HepG2 (cell line): ENCODE results near the gene ALOXE3. TPM values are rescaled to one million over a fixed set of nuclear protein-coding genes. Genes with fewer than 3 reads are reported as not detected.

Source experiments
- ELF3 ChIP-seq: IDR thresholded peaks from 2 replicates; pipeline ENCODE4 v1.6.1; 2016; ENCODE audit warnings: missing genetic modification reagents, missing compliant biosample characterization
- EP300 ChIP-seq, 3 experiments: sonication (generic) in 1 of 3; formaldehyde crosslinking in 1 of 3; IDR thresholded peaks; 2 replicates each; pipeline versions ENCODE4 v1.5.1 to v1.6.1; 2011 to 2020; ENCODE audit warnings: low read depth in 2 of 3, low read length in 2 of 3, borderline replicate concordance in 1 of 3, improper control_type of control experiment in 1 of 3, mild to moderate bottlenecking in 1 of 3, missing genetic modification reagents in 1 of 3, moderate library complexity in 1 of 3
- FOXA1 ChIP-seq, 2 experiments: fragments of 450-650 bp in 1 of 2; sonication (generic) in 1 of 2; formaldehyde crosslinking in 1 of 2; IDR thresholded peaks; 2 replicates each; pipeline versions ENCODE4 v1.4.0 to v1.6.1; 2016 to 2020; ENCODE audit warnings: missing genetic modification reagents in 1 of 2
- FOXJ3 ChIP-seq: sonication (generic); formaldehyde crosslinking; IDR thresholded peaks from 2 replicates; pipeline ENCODE4 v1.4.0; 2020; ENCODE audit warnings: missing genetic modification reagents, mild to moderate bottlenecking, borderline replicate concordance
- HNF1B ChIP-seq: sonication (generic); formaldehyde crosslinking; IDR thresholded peaks from 2 replicates; pipeline ENCODE4 v1.5.1; 2020; ENCODE audit warnings: mild to moderate bottlenecking, moderate library complexity, missing genetic modification reagents
- HNF4G ChIP-seq, 2 experiments: sonication (generic) in 1 of 2; formaldehyde crosslinking in 1 of 2; IDR thresholded peaks; 2 replicates each; pipeline versions ENCODE4 v1.4.0 to v1.6.1; 2011 to 2020; ENCODE audit warnings: borderline replicate concordance in 2 of 2, low read depth in 2 of 2, mild to moderate bottlenecking in 2 of 2, low read length in 1 of 2, missing genetic modification reagents in 1 of 2, moderate library complexity in 1 of 2
- KDM1A ChIP-seq: IDR thresholded peaks from 2 replicates; pipeline ENCODE4 v1.6.1; 2016; ENCODE audit warnings: missing compliant biosample characterization
- KMT2B ChIP-seq: IDR thresholded peaks from 2 replicates; pipeline ENCODE4 v1.6.1; 2016; ENCODE audit warnings: missing genetic modification reagents, missing compliant biosample characterization
- POLR2G ChIP-seq: fragments of 200-400 bp; formaldehyde crosslinking; IDR thresholded peaks from 2 replicates; pipeline ENCODE4 v1.6.1; 2018; ENCODE audit warnings: mild to moderate bottlenecking, low read depth, low read length, moderate library complexity
- REL ChIP-seq: sonication (generic); formaldehyde crosslinking; conservative IDR thresholded peaks from 2 replicates; pipeline ENCODE4 v1.8.0; 2022; ENCODE audit warnings: mild to moderate bottlenecking, missing genetic modification reagents, moderate library complexity
- SIX4 ChIP-seq: sonication (generic); formaldehyde crosslinking; IDR thresholded peaks from 2 replicates; pipeline ENCODE4 v1.4.0; 2020; ENCODE audit warnings: missing genetic modification reagents
- SNAPC5 ChIP-seq: sonication (generic); formaldehyde crosslinking; IDR thresholded peaks from 2 replicates; pipeline ENCODE4 v1.8.1; 2023; ENCODE audit warnings: mild to moderate bottlenecking, missing genetic modification reagents, borderline replicate concordance
- TBX3 ChIP-seq: fragments of 450-650 bp; IDR thresholded peaks from 2 replicates; pipeline ENCODE4 v1.6.1; 2017; ENCODE audit warnings: antibody characterized with exemption, mild to moderate bottlenecking, inconsistent platforms, borderline replicate concordance
- TSC22D2 ChIP-seq: sonication (generic); formaldehyde crosslinking; IDR thresholded peaks from 2 replicates; pipeline ENCODE4 v1.5.1; 2020; ENCODE audit warnings: missing genetic modification reagents, mild to moderate bottlenecking, borderline replicate concordance
- ZNF235 ChIP-seq: sonication (generic); formaldehyde crosslinking; IDR thresholded peaks from 2 replicates; pipeline ENCODE4 v1.8.1; 2023; ENCODE audit warnings: mild to moderate bottlenecking, missing genetic modification reagents, borderline replicate concordance
- ZNF350 ChIP-seq: sonication (generic); formaldehyde crosslinking; IDR thresholded peaks from 2 replicates; pipeline ENCODE4 v1.4.0; 2020; ENCODE audit warnings: mild to moderate bottlenecking, low read depth, missing genetic modification reagents, borderline replicate concordance
- ZNF484 ChIP-seq: sonication (generic); formaldehyde crosslinking; IDR thresholded peaks from 2 replicates; pipeline ENCODE4 v1.5.1; 2020; ENCODE audit warnings: mild to moderate bottlenecking, low read depth, missing genetic modification reagents, borderline replicate concordance
- ZNF512 ChIP-seq: sonication (generic); formaldehyde crosslinking; IDR thresholded peaks from 2 replicates; pipeline ENCODE4 v1.4.0; 2020; ENCODE audit warnings: mild to moderate bottlenecking, missing genetic modification reagents
- ZNF775 ChIP-seq: sonication (generic); formaldehyde crosslinking; IDR thresholded peaks from 2 replicates; pipeline ENCODE4 v1.4.0; 2020; ENCODE audit warnings: missing genetic modification reagents, mild to moderate bottlenecking, moderate library complexity, borderline replicate concordance
- ZSCAN5A ChIP-seq: sonication (generic); formaldehyde crosslinking; IDR thresholded peaks from 2 replicates; pipeline ENCODE4 v1.8.0; 2022; ENCODE audit warnings: mild to moderate bottlenecking, missing genetic modification reagents, borderline replicate concordance
- polyA plus RNA-seq, 8 experiments: library from polyadenylated mRNA; depleted of rRNA in 3 of 8; stranded (reverse) in 7 of 8; unstranded in 1 of 8; fragments of >200 nt; fragmentation: Illumina TruSeq in 4 of 8; extraction: Trizol in 4 of 8; gene quantifications; 2 replicates each; pipeline versions ENCODE4 v1.2.1 to v1.2.3, GENCODE V29; 2011 to 2016; ENCODE audit warnings: low read depth in 4 of 8, missing spikeins in 1 of 8, mixed read lengths in 1 of 8; ENCODE audit not compliant: insufficient read depth in 1 of 8
- total RNA-seq, 5 experiments: library from RNA; depleted of rRNA; stranded (reverse); fragments of >200 nt; fragmentation: Illumina TruSeq; extraction: Trizol; gene quantifications; 2 replicates each; pipeline ENCODE4 v1.2.3, GENCODE V29; 2016; ENCODE audit warnings: low read depth in 1 of 5

Gene ALOXE3
- total and polyA plus RNA-seq, 2 of the 13 experiments (the other 11 are each of a cell fraction or from before 2014, with no cell fraction given): 0.07 TPM; not detected in 1

- TF ChIP-seq POLR2G (peak; percentile 90), ZNF235 (no peak), KMT2B (CRISPR knock-in tag) (0 out of 2 replicates have a peak, but pooled peaks have one; percentile 23), ZNF775 (no peak), ZNF512 (no peak), ZSCAN5A (CRISPR knock-in tag) (no peak), HNF4G (IDR thresholded peaks at IDR 0.05; ENCODE audit: borderline replicate concordance, low read depth, low read length) (peak; percentile 67; the same call in 1 of the 2 replicates), HNF4G (CRISPR knock-in tag; IDR thresholded peaks at IDR 0.05; ENCODE audit: borderline replicate concordance, low read depth) (peak; percentile 76), ZNF484 (no peak), REL (CRISPR knock-in tag) (peak; percentile 85), TSC22D2 (CRISPR knock-in tag) (0 out of 2 replicates have a peak, but pooled peaks have one; percentile 45), KDM1A (CRISPR knock-in tag) (no peak), FOXA1 (IDR thresholded peaks at IDR 0.05) (peak; percentile 89), FOXA1 (CRISPR knock-in tag; IDR thresholded peaks at IDR 0.05) (peak; percentile 98), FOXJ3 (CRISPR knock-in tag) (peak; percentile 79), EP300 (IDR thresholded peaks at IDR 0.05; ENCODE audit: low read depth in 2 of 2, low read length in 2 of 2) (peak in 1 of 2 experiments; percentile 73; a peak in 2 of 4 replicates), EP300 (CRISPR knock-in tag; IDR thresholded peaks at IDR 0.05; ENCODE audit: borderline replicate concordance) (peak; percentile 68; the same call in 1 of the 2 replicates), TBX3 (peak; percentile 100), HNF1B (CRISPR knock-in tag) (peak; percentile 78), SIX4 (peak; percentile 47; the same call in 1 of the 2 replicates), SNAPC5 (CRISPR knock-in tag) (no peak; the same call in 1 of the 2 replicates), ELF3 (CRISPR knock-in tag) (peak; percentile 79), ZNF350 (CRISPR knock-in tag) (peak; percentile 84; the same call in 1 of the 2 replicates)
Measured at GRCh38 chr17:8056232-8056975, 61.9 kb downstream of the ALOXE3 start (continued).
